Natural killer cell treated with Interleukin-12 subunit alpha and Interleukin-12 subunit beta and Interleukin-15 and Interleukin-18, amount 100 ng/mL, for 72 hours (primary cell): ENCODE measurements around the gene TBC1D19. TPM values are rescaled to one million over a fixed set of nuclear protein-coding genes. Genes with fewer than 3 reads are reported as not detected.
A peak's percentile ranks its signal among the peaks of the same experiment; 100 is the strongest.
"Not testable (repeated sequence)": the region's sequence is repeated elsewhere in the genome, so short reads cannot be mapped to it uniquely, and the experiment has no call there.

Experiments
- ATAC-seq, 2 donors: fragments of 150-1000 bp; cut with Tn5 transposase in 1 of 2; sonication (Bioruptor Pico), chemical (Tn5 transposase) in 1 of 2; 2 replicates each; pipeline ENCODE4 v1.10.0; 2021
- DNase-seq: peaks from one replicate; pipeline ENCODE4 v3.0.0; 2022; ENCODE audit warnings: low spot score
- H3K27ac Mint-ChIP-seq, 2 donors: 1 replicate in 1 of 2; 2 replicates in 1 of 2; pipeline ENCODE4 v1.8.0; 2022; ENCODE audit warnings: mixed read lengths in 2 of 2, mild to moderate bottlenecking in 1 of 2, moderate library complexity in 1 of 2
- H3K27me3 Mint-ChIP-seq, 2 donors: 1 replicate in 1 of 2; 2 replicates in 1 of 2; pipeline ENCODE4 v1.8.0; 2022; ENCODE audit warnings: mixed read lengths in 2 of 2
- H3K36me3 Mint-ChIP-seq: one replicate; pipeline ENCODE4 v1.8.0; 2022; ENCODE audit warnings: mixed read lengths
- H3K4me1 Mint-ChIP-seq, 2 donors: 1 replicate in 1 of 2; 2 replicates in 1 of 2; pipeline ENCODE4 v1.8.0; 2022; ENCODE audit warnings: low read depth in 2 of 2, mixed read lengths in 2 of 2, mild to moderate bottlenecking in 1 of 2
- H3K4me3 Mint-ChIP-seq: one replicate; pipeline ENCODE4 v1.8.0; 2022; ENCODE audit warnings: mixed read lengths
- H3K9me3 Mint-ChIP-seq: 2 replicates; pipeline ENCODE4 v1.8.0; 2022; ENCODE audit warnings: mixed read lengths
- total RNA-seq, 2 donors: library from RNA; stranded (reverse); gene quantifications; one replicate each; pipeline ENCODE4 v1.2.3, GENCODE V29; 2022

The TBC1D19 gene
- total RNA-seq, 2 donors from 2014 or later = 5.7 to 7.2 TPM

- Mint-ChIP-seq H3K27ac (no peak overlapping the region), H3K36me3 (no peaks in the 10 kb centered on the region), H3K4me3 (no peak overlapping the region), H3K4me1 (peaks cover 29 to 34% of the 10 kb centered on the region in 2 donors), H3K9me3 (no peaks in the 10 kb centered on the region), H3K27me3 (no peaks in the 10 kb centered on the region)
- ATAC-seq (no peak), DNase-seq (no peak)
Measured at GRCh38 chr4:26611885-26612284, 28.0 kb downstream of the TBC1D19 start.

- ATAC-seq (no peak), DNase-seq (no peak)
- Mint-ChIP-seq H3K36me3 (no peaks in the 10 kb centered on the region), H3K9me3 (no peaks in the 10 kb centered on the region), H3K4me1 (peaks cover 28 to 34% of the 10 kb centered on the region in 2 donors), H3K27ac (peak overlapping the region; percentile 10 to 26), H3K27me3 (no peaks in the 10 kb centered on the region), H3K4me3 (peak overlapping the region; percentile 62)
Measured at GRCh38 chr4:26613237-26613636, 29.4 kb downstream of the TBC1D19 start.

- Mint-ChIP-seq H3K9me3 (no peaks in the 10 kb centered on the region), H3K27me3 (no peaks in the 10 kb centered on the region), H3K36me3 (no peaks in the 10 kb centered on the region), H3K4me1 (peaks cover 28 to 34% of the 10 kb centered on the region in 2 donors), H3K27ac (peak overlapping the region; percentile 10 to 26), H3K4me3 (no peak overlapping the region)
- DNase-seq (no peak), ATAC-seq (no peak)
Measured at GRCh38 chr4:26613735-26614134, 29.9 kb downstream of the TBC1D19 start.

GRCh38 chr4:26619784-26620183 is 35.9 kb downstream of the TBC1D19 start:
- DNase-seq = no peak
- Mint-ChIP-seq H3K4me1 (peaks cover 4 to 10% of the 10 kb centered on the region in 2 donors), H3K4me3 (no peak overlapping the region), H3K9me3 (no peaks in the 10 kb centered on the region), H3K36me3 (no peaks in the 10 kb centered on the region), H3K27me3 (no peaks in the 10 kb centered on the region), H3K27ac (no peak overlapping the region)
- ATAC-seq = no peak

DNA sequence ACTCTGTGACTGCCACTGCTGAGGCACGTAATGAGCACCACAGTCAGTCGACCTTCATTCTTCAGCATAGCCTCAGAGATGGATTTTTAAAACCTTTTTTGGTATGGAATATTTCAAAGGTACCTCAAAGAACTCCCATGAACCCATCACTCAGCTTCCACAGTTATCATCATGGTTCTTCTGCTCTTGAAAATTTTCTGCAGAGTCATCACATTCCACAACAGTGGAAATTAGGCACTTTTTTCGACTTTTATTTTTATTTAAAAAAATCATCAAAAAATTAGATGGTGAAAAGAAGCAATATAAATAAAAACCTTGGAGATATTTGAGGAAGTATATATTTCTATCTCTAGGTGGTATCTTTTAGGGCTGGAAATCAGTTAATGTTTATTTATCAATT is 37.5 kb downstream of the TBC1D19 start:
- ATAC-seq = no peak
- H3K4me3 Mint-ChIP-seq = no peak overlapping the region

GRCh38 chr4:26622913-26623312 is 39.0 kb downstream of the TBC1D19 start:
- no peak for ATAC-seq
- Mint-ChIP-seq H3K9me3 (no peaks in the 10 kb centered on the region), H3K27ac (no peak overlapping the region), H3K36me3 (peaks cover 4% of the 10 kb centered on the region), H3K4me1 (peaks cover 4 to 10% of the 10 kb centered on the region in 2 donors), H3K27me3 (no peaks in the 10 kb centered on the region), H3K4me3 (no peak overlapping the region)
- DNase-seq = no peak

More for the DNA sequence above, 37.5 kb downstream of the TBC1D19 start:
- Mint-ChIP-seq H3K36me3 (peaks cover 1% of the 10 kb centered on the region), H3K4me1 (peaks cover 4 to 10% of the 10 kb centered on the region in 2 donors), H3K27me3 (no peaks in the 10 kb centered on the region), H3K9me3 (no peaks in the 10 kb centered on the region), H3K27ac (no peak overlapping the region)
- no peak for DNase-seq

- peaks cover 14% of the 10 kb centered on the region for H3K36me3 Mint-ChIP-seq
- H3K9me3 Mint-ChIP-seq, H3K4me3 Mint-ChIP-seq, H3K4me1 Mint-ChIP-seq, H3K27me3 Mint-ChIP-seq, H3K27ac Mint-ChIP-seq, ATAC-seq, DNase-seq: not testable (repeated sequence)
Measured at GRCh38 chr4:26626658-26627057, 42.8 kb downstream of the TBC1D19 start.

DNA sequence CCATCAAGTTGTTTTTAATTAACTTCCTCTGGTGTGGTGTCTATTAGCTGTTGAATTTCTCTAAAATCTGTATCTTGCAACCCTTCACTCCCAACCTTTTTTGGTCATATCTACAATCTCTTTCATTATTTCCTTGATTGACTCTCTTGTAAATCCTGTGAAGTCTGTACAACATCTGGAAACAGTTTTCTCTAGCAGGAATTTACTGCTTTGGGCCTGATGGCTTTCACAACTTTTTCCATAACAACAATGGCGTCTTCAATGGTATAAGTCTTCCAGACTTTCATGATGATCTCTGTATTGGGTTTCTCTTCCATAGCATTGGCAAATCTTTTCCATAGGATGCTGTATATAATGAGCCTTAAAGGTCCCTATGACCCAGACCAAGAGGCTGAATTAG is 49.0 kb downstream of the TBC1D19 start:
- peaks cover 20% of the 10 kb centered on the region for H3K36me3 Mint-ChIP-seq
- DNase-seq = no peak
- H3K4me1 Mint-ChIP-seq = no peaks in the 10 kb centered on the region
- H3K9me3 Mint-ChIP-seq = no peaks in the 10 kb centered on the region
- ATAC-seq = no peak
- no peak overlapping the region for H3K4me3 Mint-ChIP-seq
- H3K27ac Mint-ChIP-seq = no peak overlapping the region
- H3K27me3 Mint-ChIP-seq = no peaks in the 10 kb centered on the region

GRCh38 chr4:26634237-26634636 is 50.4 kb downstream of the TBC1D19 start:
- no peaks in the 10 kb centered on the region for H3K27me3 Mint-ChIP-seq
- H3K9me3 Mint-ChIP-seq = no peaks in the 10 kb centered on the region
- DNase-seq (no peak), ATAC-seq (no peak)
- no peak overlapping the region for H3K27ac Mint-ChIP-seq
- H3K4me1 Mint-ChIP-seq = no peaks in the 10 kb centered on the region
- H3K4me3 Mint-ChIP-seq = no peak overlapping the region
- H3K36me3 Mint-ChIP-seq = peaks cover 14% of the 10 kb centered on the region

DNA sequence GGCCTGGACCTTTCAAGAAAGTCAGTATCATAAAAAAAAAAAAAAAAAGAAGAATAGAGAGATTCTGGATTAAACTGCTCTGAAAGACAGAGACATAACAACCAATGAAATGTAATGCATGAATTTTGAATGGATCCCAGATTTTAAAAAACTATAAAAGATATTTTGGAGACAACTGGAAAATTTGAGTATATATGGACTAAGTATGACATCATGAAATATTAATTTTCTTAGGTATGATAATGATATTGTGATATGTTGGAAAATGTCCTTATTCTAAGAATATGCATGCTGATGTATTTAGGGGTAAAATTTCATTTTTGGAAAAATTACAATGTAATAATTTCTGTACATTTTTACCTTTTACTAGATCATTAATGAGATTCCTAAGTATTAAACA is 52.6 kb downstream of the TBC1D19 start:
- no peak for DNase-seq
- H3K4me1 Mint-ChIP-seq = no peaks in the 10 kb centered on the region
- no peaks in the 10 kb centered on the region for H3K27me3 Mint-ChIP-seq
- no peaks in the 10 kb centered on the region for H3K9me3 Mint-ChIP-seq
- ATAC-seq = no peak
- no peak overlapping the region for H3K4me3 Mint-ChIP-seq
- no peak overlapping the region for H3K27ac Mint-ChIP-seq
- H3K36me3 Mint-ChIP-seq = peaks cover 14% of the 10 kb centered on the region

DNA sequence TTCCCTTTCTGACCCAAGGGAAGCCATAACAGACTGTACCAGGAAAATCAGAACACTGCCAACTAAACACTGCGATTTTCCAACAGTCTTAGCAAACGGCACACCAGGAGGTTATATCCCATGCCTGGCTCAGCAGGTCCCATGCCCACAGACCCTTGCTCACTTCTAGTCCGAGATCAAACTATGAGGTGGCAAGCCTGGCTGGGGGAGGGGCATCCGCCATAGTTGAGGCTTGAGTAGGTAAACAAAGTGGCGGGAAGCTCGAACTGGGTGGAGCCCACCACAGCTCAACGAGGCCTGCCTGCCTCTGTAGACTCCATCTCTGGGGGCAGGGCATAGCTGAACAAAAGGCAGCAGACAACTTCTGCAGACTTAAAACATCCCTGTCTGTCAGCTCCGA is 56.8 kb downstream of the TBC1D19 start:
- not testable (repeated sequence) for H3K9me3 Mint-ChIP-seq, H3K4me1 Mint-ChIP-seq, H3K27me3 Mint-ChIP-seq, ATAC-seq, H3K27ac Mint-ChIP-seq, H3K36me3 Mint-ChIP-seq, DNase-seq, H3K4me3 Mint-ChIP-seq

GRCh38 chr4:26647523-26648224 is 63.8 kb downstream of the TBC1D19 start:
- no peak overlapping the region for H3K4me3 Mint-ChIP-seq

GRCh38 chr4:26648260-26648659 is 64.4 kb downstream of the TBC1D19 start:
- H3K27ac Mint-ChIP-seq = no peak overlapping the region
- ATAC-seq (no peak), DNase-seq (no peak)
- H3K36me3 Mint-ChIP-seq = peaks cover 6% of the 10 kb centered on the region
- no peaks in the 10 kb centered on the region for H3K27me3 Mint-ChIP-seq
- H3K4me1 Mint-ChIP-seq = peaks cover 0 to 2% of the 10 kb centered on the region in 2 donors
- no peak overlapping the region for H3K4me3 Mint-ChIP-seq
- no peaks in the 10 kb centered on the region for H3K9me3 Mint-ChIP-seq

More at GRCh38 chr4:26647523-26648224, 63.8 kb downstream of the TBC1D19 start:
- no peaks in the 10 kb centered on the region for H3K27me3 Mint-ChIP-seq
- ATAC-seq (no peak), DNase-seq (no peak)
- H3K4me1 Mint-ChIP-seq = peaks cover 0 to 2% of the 10 kb centered on the region in 2 donors
- no peak overlapping the region for H3K27ac Mint-ChIP-seq
- peaks cover 2% of the 10 kb centered on the region for H3K36me3 Mint-ChIP-seq
- no peaks in the 10 kb centered on the region for H3K9me3 Mint-ChIP-seq

DNA sequence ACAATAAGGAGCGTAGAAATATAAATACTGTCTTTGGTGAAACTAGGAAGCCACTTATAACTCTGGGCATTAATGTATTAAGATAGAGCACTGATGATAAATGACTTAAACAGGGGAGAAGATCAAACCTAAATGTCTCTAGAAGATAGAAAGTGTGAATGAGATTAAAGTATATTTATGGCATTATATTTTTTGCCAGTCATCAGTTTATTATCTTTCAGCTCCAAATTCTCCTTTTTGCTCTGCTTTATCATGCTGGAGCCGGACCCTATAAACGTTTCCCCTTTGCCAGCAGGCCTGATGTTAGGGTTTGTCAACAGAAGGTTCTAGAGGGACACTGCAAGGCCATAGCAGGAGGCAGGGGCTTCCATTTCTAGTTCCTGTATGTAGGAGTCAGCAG is 76.4 kb downstream of the TBC1D19 start:
- no peak overlapping the region for H3K4me3 Mint-ChIP-seq
- peaks cover 4% of the 10 kb centered on the region for H3K36me3 Mint-ChIP-seq
- ATAC-seq = no peak
- no peaks in the 10 kb centered on the region for H3K9me3 Mint-ChIP-seq
- no peak for DNase-seq
- no peaks in the 10 kb centered on the region for H3K27me3 Mint-ChIP-seq
- no peaks in the 10 kb centered on the region for H3K4me1 Mint-ChIP-seq
- H3K27ac Mint-ChIP-seq = no peak overlapping the region

GRCh38 chr4:26663888-26664287 is 80.0 kb downstream of the TBC1D19 start:
- H3K9me3 Mint-ChIP-seq = no peaks in the 10 kb centered on the region
- H3K4me3 Mint-ChIP-seq = no peak overlapping the region
- no peak for ATAC-seq
- DNase-seq = no peak
- H3K36me3 Mint-ChIP-seq = no peaks in the 10 kb centered on the region
- H3K27ac Mint-ChIP-seq = no peak overlapping the region
- H3K4me1 Mint-ChIP-seq = no peaks in the 10 kb centered on the region
- H3K27me3 Mint-ChIP-seq = no peaks in the 10 kb centered on the region
